Endodermal cell (in vitro differentiated cells): ENCODE measurements around the gene GALNT16. TPM values are rescaled to one million over a fixed set of nuclear protein-coding genes. Genes with fewer than 3 reads are reported as not detected.

Experiments used
- DNase-seq: peaks from one replicate; pipeline ENCODE4 v3.0.0-alpha.2; 2017
- H3K27ac ChIP-seq: 2 replicates; pipeline ENCODE4 v1.5.1; 2013; ENCODE audit warnings: mild to moderate bottlenecking, low read depth, low read length, moderate library complexity
- H3K27me3 ChIP-seq: 2 replicates; pipeline ENCODE4 v1.6.1; 2013; ENCODE audit warnings: mild to moderate bottlenecking, low read length, moderate library complexity; ENCODE audit not compliant: insufficient read depth, control insufficient read depth, poor library complexity, severe bottlenecking
- H3K36me3 ChIP-seq: 2 replicates; pipeline ENCODE4 v1.7.0; 2013; ENCODE audit warnings: mild to moderate bottlenecking, low read length, moderate library complexity; ENCODE audit not compliant: control insufficient read depth, insufficient read depth
- H3K4me1 ChIP-seq: one replicate; pipeline ENCODE4 v1.7.0; 2013; ENCODE audit warnings: low read length; ENCODE audit not compliant: control insufficient read depth, insufficient read depth
- H3K4me3 ChIP-seq: 2 replicates; pipeline ENCODE4 v1.5.1; 2013; ENCODE audit warnings: mild to moderate bottlenecking, low read length, moderate library complexity
- H3K9ac ChIP-seq: 2 replicates; pipeline ENCODE4 v1.6.1; 2013; ENCODE audit warnings: mild to moderate bottlenecking, low read length, moderate library complexity; ENCODE audit not compliant: poor library complexity, severe bottlenecking; ENCODE audit errors: extremely low read depth
- H3K9me3 ChIP-seq: 2 replicates; pipeline ENCODE4 v1.6.1; 2013; ENCODE audit warnings: mild to moderate bottlenecking, low read length, moderate library complexity; ENCODE audit not compliant: control insufficient read depth
- H3K27ac Mint-ChIP-seq: 2 replicates; pipeline ENCODE4 v1.8.0; 2020; ENCODE audit warnings: mixed read lengths
- H3K27me3 Mint-ChIP-seq: 2 replicates; pipeline ENCODE4 v1.8.0; 2021; ENCODE audit warnings: mild to moderate bottlenecking, mixed read lengths; ENCODE audit not compliant: insufficient read depth
- H3K36me3 Mint-ChIP-seq: 2 replicates; pipeline ENCODE4 v1.8.0; 2020; ENCODE audit warnings: low read depth, mixed read lengths
- H3K4me1 Mint-ChIP-seq: 2 replicates; pipeline ENCODE4 v1.8.0; 2020; ENCODE audit warnings: mixed read lengths
- H3K4me3 Mint-ChIP-seq: 2 replicates; pipeline ENCODE4 v1.8.0; 2020; ENCODE audit warnings: mild to moderate bottlenecking, moderate library complexity, mixed read lengths
- H3K9me3 Mint-ChIP-seq: 2 replicates; pipeline ENCODE4 v1.8.0; 2020; ENCODE audit warnings: mild to moderate bottlenecking, mixed read lengths
- WGBS, 2 experiments: methylation state at CpG; one replicate each; pipeline versions ENCODE4 v1.1.5 to v1.1.7; 2013; ENCODE audit warnings: missing lambda C conversion rate in 2 of 2, mixed read lengths in 1 of 2; ENCODE audit not compliant: insufficient coverage in 1 of 2, insufficient read length in 1 of 2; 5-methylcytosine and 5-hydroxymethylcytosine counted together
- total RNA-seq, 2 donors: library from RNA; stranded (reverse); fragmentation: NEBNext Ultra II Directional in 1 of 2; extraction: Animal tissue kit (Norgen Biotek cat#: 25700) in 1 of 2; gene quantifications; 2 replicates in 1 of 2; 3 replicates in 1 of 2; pipeline ENCODE4 v1.2.1, GENCODE V29; 2021
- TF ChIP-seq, protein P1 (sequence below): fragments of 200-600 bp; sonication (generic); conservative IDR thresholded peaks from 2 replicates; pipeline ENCODE4 v1.5.0; 2021; ENCODE audit warnings: antibody characterized with exemption, mild to moderate bottlenecking

GALNT16 gene
- total RNA-seq, 2 donors from 2014 or later = 2.2 to 8.0 TPM

DNA sequence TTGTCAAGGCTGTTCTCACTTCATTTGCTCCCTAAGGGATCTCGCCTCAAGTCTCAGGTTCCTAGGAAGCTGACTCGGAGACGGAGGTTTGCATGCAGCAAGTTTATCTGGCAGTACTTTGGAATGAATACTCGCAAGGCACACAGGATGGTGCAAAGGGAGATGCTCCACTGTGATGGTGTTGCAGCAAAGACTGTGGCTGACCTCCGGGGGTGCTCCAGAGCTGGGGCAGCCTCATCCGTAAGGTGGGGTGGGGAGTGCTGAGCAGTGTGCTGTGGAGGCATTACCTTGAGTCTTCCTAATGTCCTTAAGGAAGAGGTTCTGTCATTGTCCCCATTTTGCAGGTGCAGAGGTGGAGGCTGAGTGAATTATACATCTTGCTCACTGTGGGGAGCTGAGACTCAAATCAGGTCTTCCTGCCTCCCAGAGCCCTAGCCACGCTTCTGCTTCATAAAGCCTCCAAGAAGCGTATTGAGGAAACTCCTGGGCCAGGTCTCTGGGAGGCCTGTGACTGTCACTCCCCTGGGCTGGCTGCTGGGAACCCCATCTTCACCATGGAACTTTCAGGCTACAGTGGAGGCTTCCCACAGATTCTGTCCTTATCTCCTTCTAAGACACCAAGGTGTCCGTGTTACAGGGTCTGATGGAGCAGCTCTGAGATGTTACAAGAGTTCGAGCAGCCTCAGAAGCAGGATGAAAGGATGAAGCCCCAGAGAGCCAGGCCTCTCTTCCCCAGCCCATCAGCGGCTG is 39.5 kb downstream of the GALNT16 start:
- H3K9me3 ChIP-seq = no peaks in the 10 kb centered on the region
- TF ChIP-seq, protein P1, sequence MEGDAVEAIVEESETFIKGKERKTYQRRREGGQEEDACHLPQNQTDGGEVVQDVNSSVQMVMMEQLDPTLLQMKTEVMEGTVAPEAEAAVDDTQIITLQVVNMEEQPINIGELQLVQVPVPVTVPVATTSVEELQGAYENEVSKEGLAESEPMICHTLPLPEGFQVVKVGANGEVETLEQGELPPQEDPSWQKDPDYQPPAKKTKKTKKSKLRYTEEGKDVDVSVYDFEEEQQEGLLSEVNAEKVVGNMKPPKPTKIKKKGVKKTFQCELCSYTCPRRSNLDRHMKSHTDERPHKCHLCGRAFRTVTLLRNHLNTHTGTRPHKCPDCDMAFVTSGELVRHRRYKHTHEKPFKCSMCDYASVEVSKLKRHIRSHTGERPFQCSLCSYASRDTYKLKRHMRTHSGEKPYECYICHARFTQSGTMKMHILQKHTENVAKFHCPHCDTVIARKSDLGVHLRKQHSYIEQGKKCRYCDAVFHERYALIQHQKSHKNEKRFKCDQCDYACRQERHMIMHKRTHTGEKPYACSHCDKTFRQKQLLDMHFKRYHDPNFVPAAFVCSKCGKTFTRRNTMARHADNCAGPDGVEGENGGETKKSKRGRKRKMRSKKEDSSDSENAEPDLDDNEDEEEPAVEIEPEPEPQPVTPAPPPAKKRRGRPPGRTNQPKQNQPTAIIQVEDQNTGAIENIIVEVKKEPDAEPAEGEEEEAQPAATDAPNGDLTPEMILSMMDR = peak; percentile 75
- H3K36me3 Mint-ChIP-seq = no peaks in the 10 kb centered on the region
- H3K27me3 Mint-ChIP-seq = peaks cover 5% of the 10 kb centered on the region
- peaks cover 6% of the 10 kb centered on the region for H3K27me3 ChIP-seq
- H3K27ac ChIP-seq = no peak overlapping the region
- peak; percentile 78 for DNase-seq
- H3K27ac Mint-ChIP-seq = no peak overlapping the region
- H3K4me3 Mint-ChIP-seq = no peak overlapping the region
- no peaks in the 10 kb centered on the region for H3K9me3 Mint-ChIP-seq
- peaks cover 5% of the 10 kb centered on the region for H3K4me1 Mint-ChIP-seq
- 86 to 87% methylated on average over 7 to 11 of the region's 11 CpGs for WGBS, 2 experiments
- H3K36me3 ChIP-seq = no peaks in the 10 kb centered on the region
- H3K4me3 ChIP-seq = no peak overlapping the region
- no peaks in the 10 kb centered on the region for H3K4me1 ChIP-seq
- no peak overlapping the region for H3K9ac ChIP-seq

DNA sequence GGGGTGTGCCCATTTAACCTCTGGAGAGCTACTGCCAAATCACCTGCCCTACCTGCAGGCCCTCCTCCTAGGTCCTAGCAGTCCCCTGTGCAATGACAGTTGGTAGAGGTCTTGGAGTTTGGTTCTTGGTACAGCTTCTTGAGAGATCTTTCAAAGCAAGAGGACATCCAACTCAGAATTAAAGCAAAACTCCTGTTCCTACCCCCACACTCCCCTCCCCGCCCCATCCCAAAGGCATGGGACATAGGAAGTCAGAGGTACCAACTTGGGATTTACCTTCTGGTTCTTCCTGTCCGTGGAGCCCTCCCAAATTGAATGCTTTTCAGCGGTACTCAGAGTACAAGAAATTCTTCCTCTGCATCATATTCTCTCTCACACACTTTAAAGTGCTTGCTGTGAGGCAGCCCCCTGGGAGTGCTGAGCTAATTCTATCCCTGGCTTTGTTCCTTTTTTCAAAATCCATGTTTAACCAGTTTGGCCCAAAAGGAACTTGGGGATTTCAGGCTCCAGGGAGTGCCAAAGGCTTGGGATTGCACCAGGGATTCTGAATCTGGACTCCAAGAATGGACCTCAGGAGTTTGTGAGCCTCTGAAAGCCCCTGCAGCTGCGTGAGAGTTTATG is 40.8 kb downstream of the GALNT16 start:
- Histone ChIP-seq H3K36me3 (no peaks in the 10 kb centered on the region), H3K27ac (no peak overlapping the region), H3K4me3 (no peak overlapping the region), H3K9ac (no peak overlapping the region), H3K27me3 (peaks cover 6% of the 10 kb centered on the region), H3K9me3 (no peaks in the 10 kb centered on the region), H3K4me1 (no peaks in the 10 kb centered on the region)
- peak; percentile 25 for DNase-seq
- Mint-ChIP-seq H3K4me1 (peaks cover 5% of the 10 kb centered on the region), H3K4me3 (no peak overlapping the region), H3K36me3 (no peaks in the 10 kb centered on the region), H3K27me3 (peaks cover 5% of the 10 kb centered on the region), H3K27ac (no peak overlapping the region), H3K9me3 (no peaks in the 10 kb centered on the region)
- TF ChIP-seq, protein P1 = no peak
- WGBS, 2 experiments = 79 to 85% methylated on average over 2 to 4 of the region's 4 CpGs

DNA sequence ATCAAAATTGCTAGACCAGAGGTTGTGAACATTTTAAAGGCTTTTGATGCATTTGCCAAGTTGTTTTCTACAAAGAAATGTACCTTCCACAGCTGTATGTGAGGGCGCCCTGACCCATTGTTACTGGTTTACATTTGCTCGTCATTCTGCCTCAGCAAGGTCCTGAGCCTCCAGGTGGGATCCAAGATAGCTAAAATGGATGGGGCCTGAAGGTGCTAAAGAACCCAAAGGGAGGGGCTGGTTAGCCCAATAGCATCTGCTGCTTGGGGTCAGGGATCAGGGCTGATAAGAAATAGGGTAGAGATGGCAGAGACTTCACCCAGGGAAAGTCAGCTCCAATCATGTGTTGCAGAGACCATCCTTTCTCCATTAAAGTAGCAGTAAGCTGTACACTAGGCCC is 43.1 kb downstream of the GALNT16 start:
- WGBS, 2 experiments = 64 to 100% methylated on average over 1 to 2 of the region's 2 CpGs
- H3K27ac Mint-ChIP-seq = no peak overlapping the region
- Histone ChIP-seq H3K27ac (no peak overlapping the region), H3K4me1 (no peaks in the 10 kb centered on the region), H3K27me3 (peaks cover 6% of the 10 kb centered on the region), H3K36me3 (no peaks in the 10 kb centered on the region), H3K9ac (no peak overlapping the region), H3K9me3 (no peaks in the 10 kb centered on the region), H3K4me3 (no peak overlapping the region)
- H3K4me3 Mint-ChIP-seq = no peak overlapping the region
- H3K27me3 Mint-ChIP-seq = peaks cover 7% of the 10 kb centered on the region
- peak; percentile 50 for DNase-seq
- H3K4me1 Mint-ChIP-seq = peaks cover 5% of the 10 kb centered on the region
- TF ChIP-seq, protein P1 = no peak
- H3K9me3 Mint-ChIP-seq = no peaks in the 10 kb centered on the region
- H3K36me3 Mint-ChIP-seq = no peaks in the 10 kb centered on the region
